Measurements from ENCODE around the gene HS6ST1.
"Not testable (repeated sequence)": the region's sequence is repeated elsewhere in the genome, so short reads cannot be mapped to it uniquely, and the experiment has no call there.

HS6ST1 gene

DNA sequence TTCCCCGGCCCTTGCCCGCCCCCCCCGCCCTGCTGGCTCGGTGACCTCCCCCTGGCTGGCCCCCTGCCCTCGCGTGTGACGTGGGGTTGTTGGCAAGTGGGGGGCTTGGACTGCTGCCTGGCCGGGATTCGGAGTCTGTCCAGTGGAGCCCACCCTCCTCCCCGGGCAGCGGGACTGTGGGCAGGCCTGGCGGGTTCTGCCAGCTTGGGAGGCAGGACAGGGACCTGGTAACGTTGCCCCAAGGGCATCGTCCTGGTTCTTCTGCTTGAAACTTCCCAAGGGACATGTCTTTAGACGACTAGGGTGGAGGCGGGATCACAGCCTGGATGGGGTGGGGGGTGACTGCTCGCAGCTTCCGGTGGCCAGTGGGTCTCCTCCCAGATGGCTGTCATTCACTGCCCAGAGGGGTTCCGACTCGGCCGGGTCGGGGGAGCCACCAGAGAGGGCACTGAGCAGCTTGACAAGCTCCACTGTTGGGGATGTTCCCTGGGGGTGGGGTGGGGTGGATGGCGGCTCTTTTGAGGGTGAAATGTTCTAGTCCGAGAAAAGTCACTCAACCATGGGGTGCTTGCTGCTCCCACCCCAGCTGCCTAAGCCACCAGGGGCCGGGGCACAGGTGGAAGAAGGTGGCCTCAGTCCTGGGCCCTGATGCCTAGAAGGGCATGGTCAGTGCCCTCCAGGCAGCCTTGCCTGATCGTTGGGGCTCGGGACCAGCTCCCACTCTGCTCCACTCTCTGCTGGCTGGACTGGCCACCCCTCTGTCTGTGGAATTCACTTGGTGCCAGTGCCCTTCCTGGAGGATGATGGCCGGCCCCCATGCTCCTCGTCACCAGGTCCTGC lies 4.3 kb upstream of the HS6ST1 start:
- DNase-seq (ENCODE audit: low read depth, low spot score), result no peak

DNA sequence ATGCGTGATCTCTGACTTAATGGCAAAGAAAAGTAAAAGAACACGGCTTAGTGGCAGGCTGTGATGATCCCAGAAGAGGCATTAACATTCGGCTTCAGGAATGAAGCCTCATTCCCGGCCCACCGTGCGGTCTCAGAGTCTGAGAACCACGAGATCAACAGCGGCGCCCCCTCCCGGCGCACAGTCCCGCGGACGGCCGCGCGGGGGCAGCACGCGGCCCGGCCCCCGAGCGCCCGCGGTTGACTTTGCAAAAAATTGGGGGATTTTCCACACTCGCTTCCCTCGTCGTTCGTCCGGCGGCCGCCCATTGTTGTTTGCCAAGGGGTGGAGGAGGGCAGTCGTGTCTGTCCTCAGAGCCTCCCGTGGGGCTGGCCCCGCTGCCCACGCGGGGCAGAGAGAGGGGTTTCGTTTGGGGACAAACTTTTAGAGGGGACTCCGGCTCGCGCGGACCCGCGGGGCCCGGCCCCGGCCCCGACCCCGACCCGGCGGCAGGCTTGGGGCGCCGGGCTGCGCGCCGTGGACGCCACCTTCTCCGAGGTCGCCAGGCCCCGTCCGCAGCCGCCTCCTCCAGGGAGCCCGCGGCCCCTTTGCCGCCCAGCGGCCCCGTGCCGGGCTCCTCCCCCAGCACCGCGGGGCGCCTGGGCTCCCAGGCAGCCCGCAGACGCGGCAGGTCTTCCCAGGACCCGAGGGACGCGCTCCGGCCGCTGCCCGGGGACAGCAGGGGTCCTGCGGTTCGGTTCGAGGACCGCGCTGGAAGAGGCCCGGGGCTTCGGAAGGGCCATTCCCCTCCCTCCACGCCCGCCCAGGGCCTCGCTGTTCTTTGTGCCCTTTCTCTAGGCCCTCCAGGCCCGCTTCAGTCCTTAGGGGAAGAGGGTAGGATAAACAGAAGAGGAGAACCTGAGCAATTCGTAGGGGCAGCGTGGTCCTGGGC lies 3.4 kb upstream of the HS6ST1 start:
- DNase-seq (ENCODE audit: low read depth, low spot score), result peak; percentile 63

DNA sequence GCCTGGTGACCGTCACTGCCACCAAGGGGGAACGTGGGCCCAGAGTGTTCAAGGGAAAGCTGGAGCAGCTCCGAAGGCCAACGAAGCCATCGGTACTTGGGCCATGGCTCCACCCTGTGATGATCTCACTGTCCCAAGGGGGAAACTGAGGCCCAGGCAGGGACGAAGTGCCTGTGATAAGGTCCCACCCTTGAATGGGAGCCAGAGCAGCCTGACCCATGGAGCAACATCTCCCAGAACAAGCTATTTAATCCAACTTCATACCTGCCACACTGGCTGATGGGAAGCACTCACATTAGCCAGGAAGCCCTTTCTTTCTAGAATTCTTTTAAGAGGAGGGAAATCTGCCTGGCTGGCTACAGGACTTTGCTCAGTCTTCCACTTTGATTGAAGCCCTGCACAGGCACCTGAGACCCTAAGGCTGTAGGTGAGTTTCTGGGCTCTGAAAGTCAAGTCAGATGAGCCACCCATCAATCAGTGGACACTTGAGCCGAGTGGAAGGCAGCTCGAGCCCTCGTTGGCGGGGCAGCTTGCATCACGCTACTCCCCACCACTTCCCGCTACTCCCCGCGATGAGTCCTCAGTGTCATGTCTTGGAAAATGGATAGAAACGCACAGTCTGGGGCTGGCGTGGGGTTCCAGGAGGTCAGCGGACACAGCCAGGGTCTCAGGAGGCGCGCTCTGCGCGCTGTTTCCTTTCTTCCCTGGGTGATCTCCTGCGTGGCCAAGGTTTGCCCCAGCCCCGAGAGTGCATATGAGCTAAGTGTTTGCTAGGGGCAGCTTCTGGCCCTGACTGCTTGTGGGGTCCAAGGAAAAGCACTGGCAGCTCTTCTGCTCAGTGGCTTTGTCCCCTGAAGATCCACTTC lies 2.5 kb upstream of the HS6ST1 start:
- DNase-seq (ENCODE audit: low read depth, low spot score), result no peak

DNA sequence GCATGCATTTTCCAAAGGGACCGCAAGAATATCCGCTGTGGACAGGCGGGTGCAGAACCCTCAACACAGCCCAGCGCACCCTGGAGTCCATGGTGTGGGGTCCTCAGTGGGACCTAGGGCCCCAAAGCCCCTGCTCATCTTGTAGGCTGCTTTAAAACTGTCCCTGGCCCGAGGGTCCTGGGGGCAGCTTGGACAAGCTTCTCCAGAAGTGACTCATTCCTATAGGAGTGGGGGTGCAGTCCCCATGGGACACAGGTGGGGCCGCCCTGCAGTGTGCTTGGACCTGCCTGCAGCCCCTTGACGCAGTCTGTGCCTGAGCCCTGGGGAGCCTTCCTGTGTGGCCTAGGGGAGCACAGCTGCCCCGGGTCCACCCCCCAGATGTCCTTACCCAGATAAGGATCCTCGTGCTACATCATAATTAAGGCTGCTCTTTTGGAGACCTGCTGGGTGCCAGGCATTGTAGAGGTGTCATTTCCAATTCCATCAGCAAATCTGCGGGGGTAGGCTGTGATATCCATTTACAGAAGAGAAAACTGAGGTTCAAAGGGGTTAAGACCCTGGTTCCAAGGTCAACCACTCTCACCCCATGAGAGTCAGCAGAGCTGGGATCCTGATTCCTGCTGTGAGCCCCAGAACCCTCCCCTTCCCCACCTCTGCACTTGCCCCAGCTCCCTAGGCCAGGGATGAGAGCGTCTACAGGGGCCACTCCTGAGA lies 1.7 kb upstream of the HS6ST1 start:
- no peak for DNase-seq (ENCODE audit: low read depth, low spot score)

DNA sequence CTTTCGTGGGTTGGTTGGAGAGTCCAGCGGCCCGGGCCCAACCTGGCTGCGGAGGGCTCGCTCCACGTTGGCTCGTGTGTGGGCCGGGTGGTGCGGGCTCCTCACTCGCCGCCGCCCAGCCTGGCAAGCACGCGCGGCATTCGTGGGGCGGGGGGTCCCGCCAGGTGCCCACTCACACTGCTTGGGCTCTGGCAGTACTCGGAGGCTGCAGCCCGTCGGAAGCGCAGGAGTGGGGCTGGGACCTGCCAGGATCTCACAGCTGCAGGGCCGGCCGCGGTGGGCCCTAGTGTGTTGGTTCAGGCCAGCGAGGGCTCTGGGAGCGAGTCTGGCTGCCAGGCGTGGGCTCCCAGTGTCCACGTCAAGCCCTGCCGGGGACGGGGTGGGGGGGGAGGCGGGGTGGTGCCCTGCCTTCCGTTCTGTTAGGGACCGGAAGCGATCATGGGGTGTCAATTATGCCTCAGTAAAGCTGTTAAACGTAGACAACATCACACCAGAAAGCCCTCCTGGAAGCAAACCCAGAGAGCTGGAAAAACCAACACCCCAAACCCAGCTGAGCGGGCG lies 1.0 kb upstream of the HS6ST1 start:
- DNase-seq (ENCODE audit: low read depth, low spot score), result no peak

DNA sequence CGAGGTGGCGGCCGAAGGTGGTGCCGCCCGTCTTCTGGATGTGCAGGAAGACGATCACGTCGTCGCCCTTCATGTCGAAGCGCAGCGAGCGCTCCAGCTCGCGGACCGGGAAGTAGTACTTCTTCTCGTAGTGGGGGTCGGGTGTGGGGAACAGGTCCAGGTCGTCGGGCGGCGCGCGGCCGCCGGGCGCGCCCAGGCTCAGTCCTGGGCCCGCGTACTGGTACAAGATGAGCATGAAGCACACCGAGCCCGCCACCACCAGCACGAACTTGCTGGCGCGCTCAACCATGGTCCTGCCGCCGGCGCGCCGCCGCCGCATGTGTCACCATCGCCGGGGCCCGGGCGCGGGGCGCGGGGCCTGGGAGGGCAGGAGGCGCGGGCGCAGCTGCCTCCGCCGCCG lies 423 bp downstream of the HS6ST1 start:
- DNase-seq (ENCODE audit: low read depth, low spot score), result not testable (repeated sequence)

DNA sequence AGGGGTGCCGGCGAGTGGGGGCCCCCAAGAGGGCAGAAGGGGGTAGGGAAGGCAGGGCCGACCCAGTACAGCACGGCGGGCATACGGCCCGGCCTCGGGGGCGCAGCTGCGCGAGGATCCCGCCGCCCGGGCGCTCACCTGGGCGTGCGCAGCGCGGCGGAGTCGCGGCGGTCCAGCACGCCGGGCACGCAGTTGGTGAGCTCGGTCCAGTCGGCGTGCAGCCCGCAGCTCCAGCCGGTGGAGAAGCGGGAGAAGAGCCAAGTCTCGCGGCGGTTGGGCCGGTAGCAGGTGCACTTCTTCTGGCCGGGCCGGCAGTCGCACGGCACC lies 806 bp downstream of the HS6ST1 start:
- not testable (repeated sequence) for DNase-seq (ENCODE audit: low read depth, low spot score)

DNA sequence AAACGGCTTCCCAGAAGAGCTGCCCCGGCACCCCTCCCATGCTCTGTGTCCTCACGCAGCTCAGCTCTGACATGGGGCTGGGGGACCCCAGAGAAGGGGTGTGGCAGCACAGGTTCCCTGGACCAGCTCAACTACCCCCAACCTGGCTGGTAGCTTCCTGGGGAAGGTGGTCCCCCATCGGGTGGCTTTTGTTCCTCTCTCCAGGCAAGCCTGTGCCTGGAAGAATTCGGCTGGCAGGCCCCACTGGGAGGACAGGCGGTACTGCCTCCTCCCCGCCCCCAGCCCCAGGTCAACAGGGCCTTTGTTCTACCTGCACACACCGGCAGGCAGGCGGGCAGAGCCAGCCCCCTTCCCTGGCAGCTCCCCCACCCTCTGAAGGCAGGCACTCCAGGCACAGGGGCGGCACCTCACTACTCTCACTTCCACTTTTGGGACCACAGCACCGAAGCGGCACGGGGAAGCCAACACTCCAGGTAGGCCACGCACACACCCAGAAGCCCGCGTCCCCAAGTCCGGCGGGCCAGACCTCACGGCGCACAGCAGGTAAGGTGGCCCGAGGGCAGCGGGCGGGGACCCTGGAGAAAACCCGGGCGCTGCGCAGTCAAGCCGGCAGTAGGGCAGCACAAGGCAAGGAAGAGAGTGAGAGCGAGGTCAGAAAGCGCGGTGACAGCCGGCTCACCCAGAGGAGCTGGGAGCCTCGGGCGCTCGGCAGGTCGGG lies 1.3 kb downstream of the HS6ST1 start:
- peak; percentile 30 for DNase-seq (ENCODE audit: low read depth, low spot score)

DNA sequence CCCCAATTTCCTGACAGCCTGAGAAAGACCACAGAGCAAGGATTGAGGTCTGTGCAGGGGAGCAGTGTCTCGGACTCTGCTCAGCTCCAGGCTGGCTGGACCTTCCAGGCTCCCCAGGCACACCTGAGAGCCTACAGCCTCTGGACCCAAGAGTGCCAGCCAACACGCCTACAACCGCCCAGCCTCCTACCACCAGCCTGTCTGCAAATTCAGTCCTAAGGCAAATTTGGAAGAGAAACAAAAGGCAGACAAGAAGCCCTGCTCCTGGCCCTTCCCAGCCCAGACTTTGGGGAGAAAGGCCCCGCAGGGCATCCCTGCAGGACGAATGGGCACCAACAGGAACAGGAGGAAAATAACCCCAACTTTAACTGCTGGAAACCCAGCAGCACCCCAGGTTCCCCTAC lies 1.9 kb downstream of the HS6ST1 start:
- DNase-seq (ENCODE audit: low read depth, low spot score), result no peak

DNA sequence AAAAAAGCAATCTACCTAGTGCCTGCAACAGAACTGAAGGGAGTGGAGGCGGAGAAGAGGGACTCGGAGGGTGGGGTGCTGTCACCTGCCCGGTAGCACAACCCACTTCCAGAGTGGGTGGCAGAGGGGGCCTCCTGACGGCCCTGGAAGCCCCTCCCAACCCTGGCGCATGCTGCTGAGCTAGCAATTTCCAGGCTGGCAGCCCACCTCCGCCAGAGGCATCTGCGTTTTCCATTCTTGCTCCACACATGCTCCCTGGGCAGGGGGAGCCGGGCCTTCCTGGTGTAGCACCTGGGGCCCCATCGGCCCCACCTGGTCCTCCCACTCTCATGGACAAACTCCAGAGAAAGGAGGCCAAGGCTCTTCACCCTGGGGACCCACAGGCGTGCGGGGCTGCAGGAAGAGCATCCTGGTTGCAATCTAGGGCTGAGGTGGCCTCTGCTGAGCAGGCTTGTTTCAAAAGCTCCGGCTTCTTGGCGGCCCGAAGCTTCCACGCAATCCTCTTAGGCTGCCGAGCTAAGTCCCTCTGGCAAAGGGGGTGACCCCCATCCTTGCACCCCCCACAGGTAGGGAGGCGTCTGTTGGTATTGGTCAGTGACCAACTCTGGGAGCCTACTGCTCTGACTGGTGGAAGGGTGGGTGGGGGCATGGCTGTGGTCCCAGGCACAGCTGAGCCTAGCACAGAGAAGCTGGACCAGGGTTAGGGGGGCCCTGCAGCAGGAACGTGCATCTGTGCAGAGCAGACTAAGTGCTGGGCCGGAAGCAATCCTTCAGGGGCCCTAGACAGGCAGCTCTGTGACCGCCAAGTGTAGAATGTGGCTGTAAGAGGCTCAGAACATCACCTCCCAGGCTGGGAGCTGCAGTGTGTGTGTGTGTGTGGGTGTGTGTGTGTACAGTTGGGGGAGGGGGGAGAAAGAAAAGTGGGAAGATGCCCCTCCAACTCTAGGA lies 2.6 kb downstream of the HS6ST1 start:
- DNase-seq (ENCODE audit: low read depth, low spot score), result no peak

DNA sequence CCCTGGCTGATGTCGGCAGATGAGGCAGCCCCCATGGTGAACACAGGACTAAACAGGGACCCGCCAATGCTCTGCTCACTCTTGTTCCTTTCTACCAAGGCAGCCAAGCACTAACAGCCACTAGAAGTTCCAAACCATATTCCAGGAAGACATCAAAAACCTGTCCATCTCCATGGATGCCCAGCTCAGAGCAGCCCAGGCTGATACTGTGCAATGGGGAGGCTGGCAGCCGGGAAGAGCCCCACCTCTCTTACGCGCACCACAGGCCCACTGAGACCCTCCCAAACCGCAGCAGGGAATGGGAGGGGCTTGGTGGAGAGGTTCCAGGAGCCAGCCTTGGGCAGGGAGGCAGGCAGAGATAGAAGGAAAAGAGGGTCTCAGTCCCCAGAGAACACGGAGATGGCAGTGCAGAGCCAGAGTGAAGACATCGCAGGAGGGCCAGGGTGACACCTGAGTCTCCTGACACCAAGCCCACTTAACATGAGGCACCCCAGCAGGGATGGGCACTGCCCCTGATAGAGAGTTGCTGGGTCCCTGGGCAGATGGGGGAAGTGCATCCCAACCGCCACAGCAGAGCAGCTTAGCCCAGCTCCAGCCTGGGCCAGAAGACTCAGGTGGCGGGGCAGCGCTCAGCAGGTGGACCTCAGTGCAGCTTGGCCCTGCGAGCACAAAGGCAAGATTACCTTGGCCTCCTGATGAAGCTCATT lies 3.4 kb downstream of the HS6ST1 start:
- no peak for DNase-seq (ENCODE audit: low read depth, low spot score)

DNA sequence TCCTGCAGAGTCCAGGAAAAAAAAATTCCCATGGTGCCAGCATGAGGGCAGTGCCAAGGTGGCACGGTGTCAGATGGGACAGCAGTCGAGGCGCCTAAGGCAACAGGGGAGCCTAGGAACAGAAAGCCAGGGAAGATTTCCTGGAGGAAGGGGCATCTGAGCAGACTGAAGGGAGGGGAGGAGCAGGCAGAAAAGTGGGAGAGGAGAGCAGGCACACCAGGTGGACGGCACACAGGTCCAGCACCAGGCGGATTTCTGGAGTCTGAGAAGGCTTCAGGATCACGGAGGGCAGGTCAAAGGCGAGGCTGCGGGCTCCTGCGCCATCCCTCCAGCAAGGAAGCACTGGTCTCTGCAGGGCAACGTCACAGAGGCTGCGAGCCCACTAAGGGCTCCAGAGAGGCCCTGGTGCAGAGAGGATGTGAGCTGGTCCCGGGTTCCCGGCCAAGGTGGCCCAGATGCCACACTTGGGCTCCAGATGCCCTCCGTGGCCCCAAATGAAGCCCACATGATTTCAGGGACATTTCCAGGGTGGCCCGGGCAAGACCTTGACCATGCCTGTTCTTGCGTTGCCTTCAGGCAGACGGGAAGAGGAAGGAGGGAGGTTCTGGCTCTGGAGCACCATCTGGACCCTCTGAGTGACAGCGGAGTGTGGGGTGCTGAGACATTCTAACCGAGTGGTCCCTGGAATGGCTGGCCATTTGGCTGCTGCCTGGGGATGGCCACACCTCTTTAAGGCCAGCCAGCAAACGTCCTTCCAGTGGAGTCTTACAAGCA lies 4.1 kb downstream of the HS6ST1 start:
- DNase-seq (ENCODE audit: low read depth, low spot score), result no peak

DNA sequence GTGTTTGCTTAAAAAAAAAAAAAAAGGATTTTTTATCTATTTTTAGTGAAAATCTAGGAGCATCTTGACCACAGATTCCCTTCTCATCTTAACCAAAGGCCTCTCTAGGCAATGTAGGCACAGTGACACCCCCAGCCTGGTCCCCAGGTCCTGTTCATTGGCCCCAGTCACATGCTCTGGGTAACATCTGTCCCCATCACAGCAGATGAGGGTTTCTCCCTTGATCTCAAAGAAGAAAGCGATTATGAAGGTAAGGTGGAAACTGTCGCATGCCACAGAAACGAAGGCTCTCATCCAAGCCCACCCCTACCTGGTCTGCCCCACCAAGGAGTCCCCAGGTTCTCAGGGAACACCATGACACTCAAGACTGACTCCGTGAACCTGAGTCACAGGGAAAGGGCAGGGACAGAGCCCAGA lies 4.7 kb downstream of the HS6ST1 start:
- no peak for DNase-seq (ENCODE audit: low read depth, low spot score)

DNA sequence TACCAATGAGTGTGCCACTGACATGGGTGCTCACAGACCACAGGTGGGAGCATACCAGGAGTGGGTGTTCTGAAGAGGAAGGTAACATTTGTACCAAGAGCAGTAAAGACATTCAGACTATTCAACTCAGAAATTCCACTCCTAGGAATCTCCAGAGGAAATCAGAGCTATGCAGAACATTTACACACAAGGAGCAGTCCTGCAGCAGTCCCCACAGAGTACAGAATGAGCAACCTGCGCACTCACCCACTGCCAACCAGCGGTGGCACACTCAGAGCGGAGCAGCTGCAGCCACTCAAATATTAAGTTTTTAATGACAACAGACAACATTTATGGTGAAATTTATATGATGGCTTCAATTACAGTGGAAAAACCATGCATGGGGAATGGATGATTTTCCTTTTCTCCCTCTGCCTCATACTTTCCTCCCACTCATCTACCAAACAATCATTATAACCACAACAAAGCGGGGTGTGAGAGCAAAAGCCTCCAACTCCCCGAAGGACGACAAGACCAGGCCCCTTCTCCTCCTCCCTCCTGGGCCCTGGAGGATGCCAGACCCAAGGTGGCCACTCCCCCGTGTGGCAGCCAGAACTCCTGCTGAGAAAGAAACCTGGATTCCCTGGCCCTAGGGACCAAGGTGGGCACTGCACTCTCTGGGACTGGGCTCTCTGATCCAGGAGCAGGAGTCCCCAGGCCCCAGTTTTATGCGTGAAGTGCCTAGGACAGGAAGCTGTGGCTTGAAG lies 5.4 kb downstream of the HS6ST1 start:
- no peak for DNase-seq (ENCODE audit: low read depth, low spot score)

DNA sequence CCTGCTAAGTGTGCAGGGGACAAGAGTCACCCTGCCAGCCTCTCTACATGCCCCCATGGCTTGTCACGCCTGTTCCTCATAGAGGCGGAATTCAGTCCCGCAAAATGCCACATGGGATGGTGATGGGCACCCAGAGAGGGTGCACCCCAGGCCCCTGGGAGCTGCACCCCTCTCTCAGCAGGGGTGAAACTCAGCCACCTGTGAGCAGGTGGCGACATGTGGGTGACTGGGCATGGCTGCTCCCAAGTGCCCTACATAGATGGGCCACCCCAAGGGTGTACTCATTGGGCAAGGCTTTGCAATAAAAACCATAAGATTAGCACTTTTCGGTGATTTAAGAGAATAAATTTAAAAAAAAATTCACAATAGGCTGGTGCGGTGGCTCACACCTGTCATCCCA lies 6.3 kb downstream of the HS6ST1 start:
- no peak for DNase-seq (ENCODE audit: low read depth, low spot score)

DNA sequence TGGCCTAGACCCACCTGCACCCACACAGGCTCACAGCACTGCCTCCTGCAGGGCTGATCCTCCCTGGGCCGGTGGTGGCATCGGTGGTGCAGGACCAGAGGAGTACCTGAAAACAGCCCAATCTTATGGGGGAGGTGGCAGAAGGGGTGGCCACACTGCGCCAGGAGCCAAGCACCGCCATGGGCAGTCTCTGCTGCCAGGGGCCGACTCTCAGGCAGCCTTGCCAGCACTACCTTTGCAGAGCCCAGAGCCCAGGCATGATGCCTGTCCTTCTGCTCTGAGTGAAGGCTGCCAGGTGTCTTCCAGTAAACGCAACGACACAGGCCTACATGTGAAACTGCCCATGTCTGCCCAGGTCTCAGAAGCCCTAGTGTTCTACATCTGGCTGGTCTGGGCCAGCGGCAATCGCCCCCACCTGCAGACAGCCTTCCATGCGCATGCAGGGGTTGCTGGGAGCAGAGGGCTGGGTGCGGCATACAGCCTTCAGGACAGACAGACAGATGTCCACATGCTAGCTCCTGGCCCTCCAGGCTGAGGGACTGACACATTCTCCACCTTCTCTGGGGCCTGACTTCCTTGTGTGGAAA lies 6.8 kb downstream of the HS6ST1 start:
- DNase-seq (ENCODE audit: low read depth, low spot score), result no peak
